Left lung (tissue), 10 donors: ENCODE data around the gene ESYT1. TPM values are rescaled to one million over a fixed set of nuclear protein-coding genes. Genes with fewer than 3 reads are reported as not detected.

ENCODE experiments used
- ATAC-seq: fragments of 200-7000 bp; cut with Tn5 transposase; one replicate; pipeline ENCODE4 v1.9.1; 2020; ENCODE audit warnings: moderate library complexity
- DNase-seq, 4 donors: peaks; one replicate each; pipeline ENCODE4 v3.0.0-alpha.2; 2013 to 2020
- H3K27ac ChIP-seq, 2 donors: fragments of 200-600 bp; sonication (generic) in 1 of 2; one replicate each; pipeline versions ENCODE4 v1.5.0 to v1.8.0; 2020 to 2021
- H3K27me3 ChIP-seq, 2 donors: fragments of 200-600 bp; sonication (generic) in 1 of 2; one replicate each; pipeline versions ENCODE4 v1.5.0 to v1.8.0; 2020 to 2021
- H3K36me3 ChIP-seq, 2 donors: fragments of 200-600 bp; sonication (generic) in 1 of 2; one replicate each; pipeline versions ENCODE4 v1.5.0 to v1.8.0; 2020 to 2021
- H3K4me1 ChIP-seq, 2 donors: fragments of 200-600 bp; one replicate each; pipeline ENCODE4 v1.8.0; 2021
- H3K4me3 ChIP-seq, 2 donors: fragments of 200-600 bp; sonication (generic) in 1 of 2; one replicate each; pipeline versions ENCODE4 v1.5.0 to v1.8.0; 2020 to 2021; ENCODE audit warnings: mild to moderate bottlenecking in 1 of 2
- H3K9me3 ChIP-seq, 2 donors: fragments of 200-600 bp; sonication (generic) in 1 of 2; one replicate each; pipeline versions ENCODE4 v1.5.0 to v1.8.0; 2020 to 2021
- CTCF ChIP-seq, 2 donors: fragments of 200-600 bp; sonication (generic) in 1 of 2; IDR thresholded peaks; one replicate each; pipeline versions ENCODE4 v1.5.0 to v1.8.0; 2021; ENCODE audit warnings: antibody characterized with exemption in 2 of 2
- intact Hi-C, 2 donors: fragments of 100-400 bp; cut with DNase I; formaldehyde crosslinking; loops; one replicate each; pipeline versions ENCODE4 v1.11.2 to v1.14.2; 2022
- polyA plus RNA-seq, 6 donors: library from polyadenylated mRNA; unstranded; fragments of 120-200 nt; gene quantifications; one replicate each; pipeline ENCODE4 v1.2.1, GENCODE V29; 2013; ENCODE audit not compliant: insufficient read length in 6 of 6
- total RNA-seq, 2 donors: library from RNA; stranded (reverse); fragmentation: NEBNext Ultra II Directional; extraction: Animal tissue kit (Norgen Biotek cat#: 25700); gene quantifications; one replicate each; pipeline ENCODE4 v1.2.1, GENCODE V29; 2021
- donor health status: DM: no; HTN: yes; CAD: no.
- donor health status: DM: no; HTN: no; CAD: no.

ESYT1 gene
- total and polyA plus RNA-seq, 8 donors: 80.9 to 116 (median 91.9) TPM

GRCh38 chr12:56103066-56103711 is 24.9 kb upstream of the ESYT1 start:
- Histone ChIP-seq H3K27ac (peak overlapping the region; percentile 85 to 86), H3K36me3 (peaks cover 0 to 34% of the 10 kb centered on the region in 2 donors), H3K4me3 (peak overlapping the region in 1 of 2 donors; percentile 84), H3K27me3 (no peaks in the 10 kb centered on the region), H3K9me3 (no peaks in the 10 kb centered on the region), H3K4me1 (peaks cover 7 to 31% of the 10 kb centered on the region in 2 donors)
- TF ChIP-seq CTCF (IDR thresholded peaks at IDR 0.05): no peak
- intact Hi-C loops: no loop called here
- ATAC-seq (no peak), DNase-seq (no peak)

GRCh38 chr12:56103823-56104108 is 24.3 kb upstream of the ESYT1 start:
- H3K9me3 ChIP-seq: no peaks in the 10 kb centered on the region
- ATAC-seq (no peak), DNase-seq (no peak)
- no peak for TF ChIP-seq CTCF (IDR thresholded peaks at IDR 0.05)
- intact Hi-C loops: no loop called here
- peaks cover 7 to 31% of the 10 kb centered on the region in 2 donors for H3K4me1 ChIP-seq
- peak overlapping the region; percentile 84 to 87 for H3K4me3 ChIP-seq
- no peaks in the 10 kb centered on the region for H3K27me3 ChIP-seq
- peak overlapping the region; percentile 85 to 86 for H3K27ac ChIP-seq
- peaks cover 0 to 40% of the 10 kb centered on the region in 2 donors for H3K36me3 ChIP-seq

DNA sequence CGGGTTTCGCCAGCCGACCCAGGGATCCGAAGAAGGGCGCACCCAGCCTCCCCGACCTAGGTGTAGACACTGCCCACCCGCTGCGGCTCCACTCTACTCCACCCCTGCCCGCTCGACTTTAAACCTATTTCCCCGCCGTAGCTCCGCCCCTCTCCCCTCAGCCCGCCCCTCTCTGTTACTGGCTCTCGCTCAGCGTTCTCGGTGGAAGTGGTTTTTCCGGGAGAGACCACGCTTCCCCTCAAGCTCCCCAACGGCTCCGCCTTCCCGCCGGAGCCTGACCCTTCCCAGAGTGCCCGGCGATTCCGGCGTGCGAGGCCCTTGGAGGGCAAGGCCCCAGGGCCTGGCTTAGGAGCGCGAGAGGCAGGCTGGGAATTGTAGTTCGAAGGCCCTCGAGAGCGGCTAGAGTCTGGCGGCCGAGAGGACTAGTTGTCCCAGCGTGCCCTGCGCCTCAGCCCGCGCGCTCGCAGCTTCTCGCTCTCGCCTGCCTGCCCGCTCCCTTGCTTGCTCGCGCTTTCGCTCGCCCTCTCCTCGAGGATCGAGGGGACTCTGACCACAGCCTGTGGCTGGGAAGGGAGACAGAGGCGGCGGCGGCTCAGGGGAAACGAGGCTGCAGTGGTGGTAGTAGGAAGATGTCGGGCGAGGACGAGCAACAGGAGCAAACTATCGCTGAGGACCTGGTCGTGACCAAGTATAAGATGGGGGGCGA is 23.8 kb upstream of the ESYT1 start, which contains the start of gene PA2G4:
TSS of gene PA2G4 (plus strand) at position 451 of the 706 bp plus-strand sequence. CDS start at position 630, 179 bp downstream.
- Histone ChIP-seq H3K9me3 (no peaks in the 10 kb centered on the region), H3K4me3 (peak within 1 kb of the TSS; percentile 84 to 87), H3K27me3 (no peaks in the 10 kb centered on the region), H3K27ac (peak within 1 kb of the TSS; percentile 85 to 86), H3K36me3 (peaks cover 0 to 41% of the 10 kb centered on the region in 2 donors), H3K4me1 (peaks cover 7 to 31% of the 10 kb centered on the region in 2 donors)
- intact Hi-C loops: no loop called here
- TF ChIP-seq CTCF (IDR thresholded peaks at IDR 0.05): no peak
- peak; percentile 96 to 100 (median 99) for DNase-seq
- ATAC-seq: peak; percentile 98

DNA sequence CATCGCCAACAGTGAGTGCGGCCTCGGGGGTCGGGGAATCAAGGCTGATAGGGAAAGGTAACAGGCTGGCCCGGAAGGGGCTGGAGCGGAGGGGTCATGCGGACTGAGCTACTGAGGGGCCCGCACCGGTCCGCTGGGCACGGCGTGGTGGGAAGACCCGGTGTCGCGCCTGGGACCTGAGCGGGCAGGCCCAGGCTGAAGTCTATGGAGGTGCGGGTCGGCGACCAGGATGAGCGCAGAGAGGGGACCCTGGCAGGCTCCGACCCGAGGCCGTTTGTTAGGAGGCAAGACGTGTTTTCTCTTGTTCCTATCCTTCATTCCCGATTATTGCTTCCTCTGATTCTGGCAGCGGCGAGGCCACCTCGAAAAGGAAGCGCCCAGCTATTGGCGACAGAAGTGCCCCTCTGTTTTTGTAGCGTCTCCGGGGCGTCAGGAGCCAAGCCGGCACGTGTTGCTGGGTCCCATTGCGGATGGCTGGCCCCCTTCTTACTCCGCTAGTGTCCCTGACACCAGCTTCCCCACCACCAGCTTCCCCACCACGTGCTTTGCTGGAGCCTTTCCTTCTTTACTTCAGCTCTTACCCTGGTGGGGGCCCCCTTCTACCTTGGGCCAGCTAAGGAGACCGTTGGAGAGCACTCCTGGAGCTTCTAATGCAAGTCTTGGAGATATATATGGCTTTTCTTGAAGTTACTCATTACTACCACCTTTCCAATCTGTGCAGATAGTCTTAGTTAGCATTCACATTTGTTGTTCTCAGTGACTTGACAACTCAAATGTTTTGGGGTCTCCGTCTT is 23.1 kb upstream of the ESYT1 start:
- DNase-seq: peak in 2 of 4 donors; percentile 60 to 84
- Histone ChIP-seq H3K27ac (peak overlapping the region; percentile 85), H3K27me3 (no peaks in the 10 kb centered on the region), H3K9me3 (no peaks in the 10 kb centered on the region), H3K36me3 (peaks cover 0 to 47% of the 10 kb centered on the region in 2 donors), H3K4me1 (peaks cover 7 to 31% of the 10 kb centered on the region in 2 donors), H3K4me3 (peak overlapping the region; percentile 84 to 87)
- TF ChIP-seq CTCF (IDR thresholded peaks at IDR 0.05): no peak
- ATAC-seq: peak; percentile 42
- intact Hi-C loops: no loop called here

DNA sequence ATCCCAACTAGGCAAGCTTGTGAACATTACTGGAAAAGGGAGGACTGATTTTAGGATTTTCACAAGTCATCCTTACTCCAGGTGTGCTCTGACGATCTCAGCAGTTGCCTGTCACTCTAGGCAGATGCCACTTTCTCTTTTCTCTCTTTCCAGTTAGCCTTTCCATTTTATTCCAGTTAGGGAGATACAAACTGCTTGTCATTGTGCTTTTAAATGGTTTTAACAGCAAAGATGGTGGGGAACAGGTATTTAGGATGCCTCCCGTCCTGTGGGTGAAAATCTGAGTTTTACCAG is 22.5 kb upstream of the ESYT1 start:
- H3K36me3 ChIP-seq: peaks cover 0 to 52% of the 10 kb centered on the region in 2 donors
- intact Hi-C loops: no loop called here
- no peak for TF ChIP-seq CTCF (IDR thresholded peaks at IDR 0.05)
- no peak for ATAC-seq
- H3K4me1 ChIP-seq: peaks cover 7 to 31% of the 10 kb centered on the region in 2 donors
- no peaks in the 10 kb centered on the region for H3K9me3 ChIP-seq
- H3K4me3 ChIP-seq: peak overlapping the region; percentile 84 to 87
- DNase-seq: no peak
- H3K27ac ChIP-seq: peak overlapping the region in 1 of 2 donors; percentile 85
- H3K27me3 ChIP-seq: no peaks in the 10 kb centered on the region
